HepG2 (cell line): ENCODE results near the gene CHKB. TPM values are rescaled to one million over a fixed set of nuclear protein-coding genes. Genes with fewer than 3 reads are reported as not detected.

Experiments used
- ATM ChIP-seq: fragments of 450-650 bp; IDR thresholded peaks from 2 replicates; pipeline ENCODE4 v1.7.1; 2017; ENCODE audit warnings: mild to moderate bottlenecking, borderline replicate concordance
- FOXK2 ChIP-seq: fragments of 450-650 bp; IDR thresholded peaks from 2 replicates; pipeline ENCODE4 v1.6.1; 2016
- HMG20A ChIP-seq: IDR thresholded peaks from 2 replicates; pipeline ENCODE4 v1.6.1; 2016; ENCODE audit warnings: borderline replicate concordance
- ISL2 ChIP-seq: sonication (generic); formaldehyde crosslinking; IDR thresholded peaks from 2 replicates; pipeline ENCODE4 v1.5.0; 2020; ENCODE audit warnings: missing genetic modification reagents
- KMT2B ChIP-seq: IDR thresholded peaks from 2 replicates; pipeline ENCODE4 v1.6.1; 2016; ENCODE audit warnings: missing genetic modification reagents, missing compliant biosample characterization
- MIER2 ChIP-seq: IDR thresholded peaks from 2 replicates; pipeline ENCODE4 v1.6.1; 2016; ENCODE audit warnings: missing biosample characterization, missing genetic modification reagents
- NFKBIZ ChIP-seq: IDR thresholded peaks from 2 replicates; pipeline ENCODE4 v1.6.1; 2018; ENCODE audit warnings: missing genetic modification reagents, missing compliant biosample characterization
- PHF20 ChIP-seq: sonication (generic); formaldehyde crosslinking; IDR thresholded peaks from 2 replicates; pipeline ENCODE4 v1.5.0; 2020; ENCODE audit warnings: mild to moderate bottlenecking, missing genetic modification reagents
- PHF21A ChIP-seq: sonication (generic); formaldehyde crosslinking; IDR thresholded peaks from 2 replicates; pipeline ENCODE4 v1.5.0; 2020; ENCODE audit warnings: mild to moderate bottlenecking, missing genetic modification reagents
- RBM22 ChIP-seq: fragments of 200-400 bp; formaldehyde crosslinking; optimal IDR thresholded peaks from 2 replicates; pipeline ENCODE3; 2017; ENCODE audit warnings: mild to moderate bottlenecking, low read length, moderate library complexity
- RXRB ChIP-seq: IDR thresholded peaks from 2 replicates; pipeline ENCODE4 v1.6.1; 2016; ENCODE audit warnings: borderline replicate concordance, missing genetic modification reagents, missing compliant biosample characterization
- SMARCE1 ChIP-seq: fragments of 450-650 bp; IDR thresholded peaks from 2 replicates; pipeline ENCODE4 v1.6.1; 2017; ENCODE audit warnings: borderline replicate concordance
- TCF7L2 ChIP-seq: IDR thresholded peaks from 2 replicates; pipeline ENCODE4 v1.6.1; 2011; ENCODE audit warnings: mild to moderate bottlenecking, low read depth, low read length, moderate library complexity
- ZMYM3 ChIP-seq: sonication (generic); formaldehyde crosslinking; IDR thresholded peaks from 2 replicates; pipeline ENCODE4 v1.5.1; 2020; ENCODE audit warnings: mild to moderate bottlenecking, missing genetic modification reagents
- ZNF136 ChIP-seq: sonication (generic); formaldehyde crosslinking; IDR thresholded peaks from 2 replicates; pipeline ENCODE4 v1.8.1; 2022; ENCODE audit warnings: low read depth, mild to moderate bottlenecking, moderate library complexity, missing genetic modification reagents
- ZNF142 ChIP-seq: sonication (generic); formaldehyde crosslinking; IDR thresholded peaks from 2 replicates; pipeline ENCODE4 v1.4.0; 2020; ENCODE audit warnings: missing genetic modification reagents
- ZNF326 ChIP-seq: sonication (generic); formaldehyde crosslinking; IDR thresholded peaks from 2 replicates; pipeline ENCODE4 v1.4.0; 2020; ENCODE audit warnings: missing genetic modification reagents, borderline replicate concordance
- polyA plus RNA-seq, 8 experiments: library from polyadenylated mRNA; depleted of rRNA in 3 of 8; stranded (reverse) in 7 of 8; unstranded in 1 of 8; fragments of >200 nt; fragmentation: Illumina TruSeq in 4 of 8; extraction: Trizol in 4 of 8; gene quantifications; 2 replicates each; pipeline versions ENCODE4 v1.2.1 to v1.2.3, GENCODE V29; 2011 to 2016; ENCODE audit warnings: low read depth in 4 of 8, missing spikeins in 1 of 8, mixed read lengths in 1 of 8; ENCODE audit not compliant: insufficient read depth in 1 of 8
- total RNA-seq, 5 experiments: library from RNA; depleted of rRNA; stranded (reverse); fragments of >200 nt; fragmentation: Illumina TruSeq; extraction: Trizol; gene quantifications; 2 replicates each; pipeline ENCODE4 v1.2.3, GENCODE V29; 2016; ENCODE audit warnings: low read depth in 1 of 5
- TF ChIP-seq, protein P1 (sequence below): sonication (generic); formaldehyde crosslinking; IDR thresholded peaks from 2 replicates; pipeline ENCODE4 v1.5.1; 2020; ENCODE audit warnings: missing genetic modification reagents, mild to moderate bottlenecking, borderline replicate concordance
- TF ChIP-seq, protein P2 (sequence below): IDR thresholded peaks from 2 replicates; pipeline ENCODE4 v1.6.1; 2012; ENCODE audit warnings: low read length, improper control_type of control experiment

Gene CHKB
- total and polyA plus RNA-seq, 2 of the 13 experiments (the other 11 are each of a cell fraction or from before 2014, with no cell fraction given) = 24.5 to 42.7 TPM

DNA sequence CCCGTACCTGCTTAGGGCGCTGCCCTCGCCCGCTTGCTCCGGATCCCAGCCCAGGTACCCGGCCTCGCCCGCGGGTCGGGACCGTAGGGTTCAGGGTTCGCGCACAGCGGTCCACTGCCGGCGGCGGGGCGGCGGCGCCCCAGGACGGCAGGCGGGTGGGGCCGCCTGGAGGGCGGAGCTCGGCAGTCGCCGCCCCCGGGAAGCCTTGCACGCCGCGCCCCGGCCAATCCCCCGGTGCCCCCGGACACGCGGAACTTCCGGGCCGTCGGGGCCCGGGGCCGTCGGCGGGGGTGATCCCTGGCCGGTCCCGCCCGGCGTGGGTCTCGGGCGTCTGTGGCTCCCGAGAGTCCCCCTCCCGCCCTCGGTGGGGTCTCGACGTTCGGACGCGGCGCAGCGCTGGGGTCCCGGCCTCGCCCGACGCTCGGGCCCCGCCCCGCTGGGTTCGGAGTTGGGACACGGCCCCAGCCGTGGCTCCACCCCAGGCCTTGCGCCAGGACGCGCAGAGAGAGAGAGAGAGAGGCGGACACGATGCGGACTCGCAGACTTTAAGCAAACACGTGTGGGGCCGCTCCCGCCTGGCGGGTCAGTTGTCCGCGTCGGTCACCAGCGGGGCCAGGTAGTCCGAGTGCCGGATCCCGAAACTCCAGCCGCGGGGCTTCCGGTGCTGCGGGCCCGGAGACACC, 52.6 kb downstream of the CHKB start, which contains the start of gene TYMP (continued):
- TF ChIP-seq ZNF142 (CRISPR knock-in tag) (peak; percentile 64; the same call in 1 of the 2 replicates), NFKBIZ (CRISPR knock-in tag) (0 out of 2 replicates have a peak, but pooled peaks have one; percentile 14), PHF21A (CRISPR knock-in tag) (no peak; the same call in 1 of the 2 replicates), ISL2 (CRISPR knock-in tag) (peak; percentile 53), MIER2 (CRISPR knock-in tag) (no peak), RBM22 (no peak), HMG20A (CRISPR knock-in tag) (no peak), FOXK2 (no peak), ZMYM3 (CRISPR knock-in tag) (no peak), TCF7L2 (no peak), ATM (no peak), PHF20 (peak; percentile 65; the same call in 1 of the 2 replicates), KMT2B (CRISPR knock-in tag) (no peak), RXRB (no peak; the same call in none of the 2 replicates), ZNF326 (CRISPR knock-in tag) (no peak; the same call in 1 of the 2 replicates), SMARCE1 (no peak), ZNF136 (CRISPR knock-in tag) (no peak)
- TF ChIP-seq, protein P1, sequence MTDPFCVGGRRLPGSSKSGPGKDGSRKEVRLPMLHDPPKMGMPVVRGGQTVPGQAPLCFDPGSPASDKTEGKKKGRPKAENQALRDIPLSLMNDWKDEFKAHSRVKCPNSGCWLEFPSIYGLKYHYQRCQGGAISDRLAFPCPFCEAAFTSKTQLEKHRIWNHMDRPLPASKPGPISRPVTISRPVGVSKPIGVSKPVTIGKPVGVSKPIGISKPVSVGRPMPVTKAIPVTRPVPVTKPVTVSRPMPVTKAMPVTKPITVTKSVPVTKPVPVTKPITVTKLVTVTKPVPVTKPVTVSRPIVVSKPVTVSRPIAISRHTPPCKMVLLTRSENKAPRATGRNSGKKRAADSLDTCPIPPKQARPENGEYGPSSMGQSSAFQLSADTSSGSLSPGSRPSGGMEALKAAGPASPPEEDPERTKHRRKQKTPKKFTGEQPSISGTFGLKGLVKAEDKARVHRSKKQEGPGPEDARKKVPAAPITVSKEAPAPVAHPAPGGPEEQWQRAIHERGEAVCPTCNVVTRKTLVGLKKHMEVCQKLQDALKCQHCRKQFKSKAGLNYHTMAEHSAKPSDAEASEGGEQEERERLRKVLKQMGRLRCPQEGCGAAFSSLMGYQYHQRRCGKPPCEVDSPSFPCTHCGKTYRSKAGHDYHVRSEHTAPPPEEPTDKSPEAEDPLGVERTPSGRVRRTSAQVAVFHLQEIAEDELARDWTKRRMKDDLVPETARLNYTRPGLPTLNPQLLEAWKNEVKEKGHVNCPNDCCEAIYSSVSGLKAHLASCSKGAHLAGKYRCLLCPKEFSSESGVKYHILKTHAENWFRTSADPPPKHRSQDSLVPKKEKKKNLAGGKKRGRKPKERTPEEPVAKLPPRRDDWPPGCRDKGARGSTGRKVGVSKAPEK = no peak
- TF ChIP-seq, protein P2, sequence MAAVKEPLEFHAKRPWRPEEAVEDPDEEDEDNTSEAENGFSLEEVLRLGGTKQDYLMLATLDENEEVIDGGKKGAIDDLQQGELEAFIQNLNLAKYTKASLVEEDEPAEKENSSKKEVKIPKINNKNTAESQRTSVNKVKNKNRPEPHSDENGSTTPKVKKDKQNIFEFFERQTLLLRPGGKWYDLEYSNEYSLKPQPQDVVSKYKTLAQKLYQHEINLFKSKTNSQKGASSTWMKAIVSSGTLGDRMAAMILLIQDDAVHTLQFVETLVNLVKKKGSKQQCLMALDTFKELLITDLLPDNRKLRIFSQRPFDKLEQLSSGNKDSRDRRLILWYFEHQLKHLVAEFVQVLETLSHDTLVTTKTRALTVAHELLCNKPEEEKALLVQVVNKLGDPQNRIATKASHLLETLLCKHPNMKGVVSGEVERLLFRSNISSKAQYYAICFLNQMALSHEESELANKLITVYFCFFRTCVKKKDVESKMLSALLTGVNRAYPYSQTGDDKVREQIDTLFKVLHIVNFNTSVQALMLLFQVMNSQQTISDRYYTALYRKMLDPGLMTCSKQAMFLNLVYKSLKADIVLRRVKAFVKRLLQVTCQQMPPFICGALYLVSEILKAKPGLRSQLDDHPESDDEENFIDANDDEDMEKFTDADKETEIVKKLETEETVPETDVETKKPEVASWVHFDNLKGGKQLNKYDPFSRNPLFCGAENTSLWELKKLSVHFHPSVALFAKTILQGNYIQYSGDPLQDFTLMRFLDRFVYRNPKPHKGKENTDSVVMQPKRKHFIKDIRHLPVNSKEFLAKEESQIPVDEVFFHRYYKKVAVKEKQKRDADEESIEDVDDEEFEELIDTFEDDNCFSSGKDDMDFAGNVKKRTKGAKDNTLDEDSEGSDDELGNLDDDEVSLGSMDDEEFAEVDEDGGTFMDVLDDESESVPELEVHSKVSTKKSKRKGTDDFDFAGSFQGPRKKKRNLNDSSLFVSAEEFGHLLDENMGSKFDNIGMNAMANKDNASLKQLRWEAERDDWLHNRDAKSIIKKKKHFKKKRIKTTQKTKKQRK = no peak
